ENCODE measurements around the gene DOCK7. TPM values are rescaled to one million over a fixed set of nuclear protein-coding genes. Genes with fewer than 3 reads are reported as not detected.

The DOCK7 gene
- total and polyA plus RNA-seq, 2 of the 13 experiments (the other 11 are each of a cell fraction or from before 2014, with no cell fraction given), result 45.7 to 67.2 TPM

GRCh38 chr1:62687421-62687902, 724 bp downstream of the DOCK7 start (continued):
- TF ChIP-seq HOMEZ (CRISPR knock-in tag; IDR thresholded peaks at IDR 0.05; ENCODE audit: low read depth) (no peak), HNF1A (IDR thresholded peaks at IDR 0.05; ENCODE audit: low read depth) (no peak), HNF1A (CRISPR knock-in tag; IDR thresholded peaks at IDR 0.05; ENCODE audit: borderline replicate concordance) (no peak), MTF1 (CRISPR knock-in tag; IDR thresholded peaks at IDR 0.05) (no peak), ZNF564 (CRISPR knock-in tag; IDR thresholded peaks at IDR 0.05) (no peak), NR2F6 (IDR thresholded peaks at IDR 0.05) (no peak), NR2F6 (CRISPR knock-in tag; IDR thresholded peaks at IDR 0.05) (0 out of 2 replicates have a peak, but pooled peaks have one; percentile 24), TFE3 (CRISPR knock-in tag; IDR thresholded peaks at IDR 0.05) (no peak), GABPB1 (CRISPR knock-in tag; IDR thresholded peaks at IDR 0.05) (no peak), NBN (conservative IDR thresholded peaks at IDR 0.05) (no peak), ZSCAN31 (CRISPR knock-in tag; IDR thresholded peaks at IDR 0.05; ENCODE audit: low read depth) (no peak), LCORL (IDR thresholded peaks at IDR 0.05) (no peak), LCORL (CRISPR knock-in tag; IDR thresholded peaks at IDR 0.05) (peak; percentile 50), PBX2 (CRISPR knock-in tag; IDR thresholded peaks at IDR 0.05) (no peak), ZFP90 (CRISPR knock-in tag; IDR thresholded peaks at IDR 0.05; ENCODE audit: borderline replicate concordance) (no peak), ZNF749 (CRISPR knock-in tag; IDR thresholded peaks at IDR 0.05; ENCODE audit: borderline replicate concordance) (0 out of 2 replicates have a peak, but pooled peaks have one; percentile 12), RARA (CRISPR knock-in tag; IDR thresholded peaks at IDR 0.05) (no peak), ETS1 (CRISPR knock-in tag; IDR thresholded peaks at IDR 0.05) (no peak), MAFG (CRISPR knock-in tag; IDR thresholded peaks at IDR 0.05) (no peak), KDM5A (IDR thresholded peaks at IDR 0.05; ENCODE audit: borderline replicate concordance, low read length) (peak; percentile 32; the same call in 1 of the 2 replicates)

Measured in HepG2 (cell line).